Measurements from ENCODE around the gene SPRED2. TPM values are rescaled to one million over a fixed set of nuclear protein-coding genes. Genes with fewer than 3 reads are reported as not detected.

Gene SPRED2
- polyA plus RNA-seq, 4 donors, result 35.8 to 57.5 (median 40.7) TPM

- no peak for DNase-seq (ENCODE audit: low read depth in 4 of 4, low spot score in 3 of 4)
Measured at GRCh38 chr2:65443509-65444186, 11.2 kb upstream of the SPRED2 start.

GRCh38 chr2:65442420-65443020, 10.1 kb upstream of the SPRED2 start:
- DNase-seq (ENCODE audit: low read depth in 4 of 4, low spot score in 3 of 4), result no peak

GRCh38 chr2:65438137-65438899, 5.9 kb upstream of the SPRED2 start:
- no peak for DNase-seq (ENCODE audit: low read depth in 4 of 4, low spot score in 3 of 4)

GRCh38 chr2:65437392-65438135, 5.2 kb upstream of the SPRED2 start:
- no peak for DNase-seq (ENCODE audit: low read depth in 4 of 4, low spot score in 3 of 4)

GRCh38 chr2:65436824-65437221, 4.4 kb upstream of the SPRED2 start:
- peak in 1 of 4 donors; percentile 36 for DNase-seq (ENCODE audit: low read depth in 4 of 4, low spot score in 3 of 4)

GRCh38 chr2:65436169-65436823, 3.9 kb upstream of the SPRED2 start:
- DNase-seq (ENCODE audit: low read depth in 4 of 4, low spot score in 3 of 4), result peak in 3 of 4 donors; percentile 59 to 65 (median 65)

- DNase-seq (ENCODE audit: low read depth in 4 of 4, low spot score in 3 of 4), result peak; percentile 75 to 81 (median 80)
Measured at GRCh38 chr2:65435625-65436168, 3.3 kb upstream of the SPRED2 start.

- no peak for DNase-seq (ENCODE audit: low read depth in 4 of 4, low spot score in 3 of 4)
Measured at GRCh38 chr2:65434592-65435241, 2.3 kb upstream of the SPRED2 start.

- peak in 3 of 4 donors; percentile 38 to 48 (median 43) for DNase-seq (ENCODE audit: low read depth in 4 of 4, low spot score in 3 of 4)
Measured at GRCh38 chr2:65431421-65432226, 775 bp downstream of the SPRED2 start.

GRCh38 chr2:65430603-65431420, 1.6 kb downstream of the SPRED2 start:
- DNase-seq (ENCODE audit: low read depth in 4 of 4, low spot score in 3 of 4), result peak in 2 of 4 donors; percentile 43 to 54

GRCh38 chr2:65429786-65430602, 2.4 kb downstream of the SPRED2 start:
- no peak for DNase-seq (ENCODE audit: low read depth in 4 of 4, low spot score in 3 of 4)

- no peak for DNase-seq (ENCODE audit: low read depth in 4 of 4, low spot score in 3 of 4)
Measured at GRCh38 chr2:65427532-65427931, 4.9 kb downstream of the SPRED2 start.

GRCh38 chr2:65425276-65425675, 7.1 kb downstream of the SPRED2 start:
- DNase-seq (ENCODE audit: low read depth in 4 of 4, low spot score in 3 of 4), result no peak

- no peak for DNase-seq (ENCODE audit: low read depth in 4 of 4, low spot score in 3 of 4)
Measured at GRCh38 chr2:65424391-65424790, 8.0 kb downstream of the SPRED2 start.

GRCh38 chr2:65421432-65421748, 11.0 kb downstream of the SPRED2 start:
- DNase-seq (ENCODE audit: low read depth in 4 of 4, low spot score in 3 of 4), result no peak

- DNase-seq (ENCODE audit: low read depth in 4 of 4, low spot score in 3 of 4), result no peak
Measured at GRCh38 chr2:65420712-65421431, 11.5 kb downstream of the SPRED2 start.
